Kidney capillary endothelial cell (primary cell): ENCODE results near the gene CLEC6A.
"Not testable (repeated sequence)": the region's sequence is repeated elsewhere in the genome, so short reads cannot be mapped to it uniquely, and the experiment has no call there.

ENCODE experiments used
- DNase-seq: peaks from one replicate; pipeline ENCODE4 v3.0.0-alpha.2; 2018; ENCODE audit warnings: low spot score

Gene CLEC6A

GRCh38 chr12:8495671-8496070 is 39.9 kb downstream of the CLEC6A start:
- DNase-seq, result not testable (repeated sequence)

- DNase-seq, result not testable (repeated sequence)
These were observed 40.3 kb downstream of the CLEC6A start for GRCh38 chr12:8496074-8496473.

GRCh38 chr12:8499616-8500015 is 43.9 kb downstream of the CLEC6A start:
- no peak for DNase-seq

- DNase-seq, result no peak
These were observed 46.0 kb downstream of the CLEC6A start for GRCh38 chr12:8501720-8502119.

- DNase-seq, result no peak
These were observed 48.6 kb downstream of the CLEC6A start for GRCh38 chr12:8504351-8504750.

- no peak for DNase-seq
These were observed 51.8 kb downstream of the CLEC6A start for GRCh38 chr12:8507596-8507995.

GRCh38 chr12:8508223-8508622 is 52.5 kb downstream of the CLEC6A start:
- DNase-seq, result no peak

GRCh38 chr12:8508910-8509841 is 53.4 kb downstream of the CLEC6A start:
- no peak for DNase-seq

GRCh38 chr12:8513256-8513655 is 57.5 kb downstream of the CLEC6A start, which contains the start of gene CLEC4D:
TSS of gene CLEC4D (plus strand) at chr12:8513503. CDS start at chr12:8513733, 230 bp downstream.
- no peak for DNase-seq

- no peak for DNase-seq
These were observed 62.2 kb downstream of the CLEC6A start for GRCh38 chr12:8517971-8518370.

- no peak for DNase-seq
These were observed 63.4 kb downstream of the CLEC6A start for GRCh38 chr12:8519171-8519570.

- DNase-seq, result no peak
These were observed 71.7 kb downstream of the CLEC6A start for GRCh38 chr12:8527250-8528130.
